Panc1 (cell line): Measurements from ENCODE around the gene OR51A7.

Source experiments
- CTCF ChIP-seq: fragments of 450-650 bp; IDR thresholded peaks from 2 replicates; pipeline ENCODE4 v1.5.1; 2017; ENCODE audit warnings: mild to moderate bottlenecking
- POLR2AphosphoS5 ChIP-seq: IDR thresholded peaks from 2 replicates; pipeline ENCODE4 v1.6.1; 2012; ENCODE audit warnings: mild to moderate bottlenecking, low read depth, low read length, moderate library complexity
- REST ChIP-seq, 2 experiments: IDR thresholded peaks; 2 replicates each; pipeline ENCODE4 v1.6.1; 2011 to 2012; ENCODE audit warnings: low read depth in 2 of 2, control low read depth in 1 of 2, low read length in 1 of 2, mild to moderate bottlenecking in 1 of 2, moderate library complexity in 1 of 2; ENCODE audit not compliant: insufficient read depth in 1 of 2
- SIN3A ChIP-seq: IDR thresholded peaks from 2 replicates; pipeline ENCODE4 v1.6.1; 2012; ENCODE audit warnings: low read depth, mild to moderate bottlenecking, low read length, moderate library complexity, borderline replicate concordance; ENCODE audit not compliant: insufficient read depth
- TCF7L2 ChIP-seq: IDR thresholded peaks from 2 replicates; pipeline ENCODE4 v1.6.1; 2011; ENCODE audit warnings: mild to moderate bottlenecking, low read depth, low read length, inconsistent platforms

GRCh38 chr11:4886186-4886585 is 17.4 kb upstream of the OR51A7 start:
- TF ChIP-seq REST (IDR thresholded peaks at IDR 0.05; ENCODE audit: insufficient read depth in 1 of 2, low read depth in 2 of 2, low read length in 1 of 2) (no peak), CTCF (no peak), POLR2AphosphoS5 (no peak), SIN3A (no peak), TCF7L2 (no peak)
